K562 (cell line): ENCODE measurements around the gene CCDC172. TPM values are rescaled to one million over a fixed set of nuclear protein-coding genes. Genes with fewer than 3 reads are reported as not detected.

ENCODE experiments used
- ATAC-seq: fragments of 200-7000 bp; cut with Tn5 transposase; 3 replicates; pipeline ENCODE4 v1.9.1; 2020; ENCODE audit warnings: moderate library complexity
- BruUV-seq: library from RNA; stranded (reverse); fragments of 400-500 nt; replicated peaks from 2 replicates; lab custom pipeline; 2021; lab: Mats Ljungman, UMichigan
- CTCF ChIA-PET: fragments of 300-600 bp; formaldehyde crosslinking; extraction: SDS; loops from one replicate; lab custom pipeline; 2021; ENCODE audit warnings: low intra/inter-chr PET ratio; lab: Yijun Ruan, JAX
- POLR2A ChIA-PET: fragments of 300-600, 350-650 bp; sonication (Branson Sonifier 250); formaldehyde crosslinking; extraction: SDS; loops from one replicate; lab custom pipeline; 2021; ENCODE audit warnings: antibody characterized with exemption, inconsistent platforms; lab: Yijun Ruan, JAX
- DNase-seq, 4 experiments: peaks; one replicate each; pipeline versions ENCODE4 v3.0.0 to v3.0.0-alpha.2; 2011 to 2018; ENCODE audit warnings: low spot score in 3 of 4, mixed read lengths in 3 of 4; ENCODE audit errors: extremely low read depth in 1 of 4
- FAIRE-seq: peaks from 2 replicates; lab custom pipeline; 2011; peaks lifted over from hg19 to GRCh38; lab: Jason Lieb, UNC
- H2AFZ ChIP-seq: 2 replicates; pipeline ENCODE4 v1.6.0; 2011; ENCODE audit warnings: low read depth, low read length, control low read depth, inconsistent platforms
- H3K27ac ChIP-seq: fragments of 200-600 bp; 3 replicates; pipeline ENCODE4 v1.8.0; 2011; ENCODE audit warnings: low read depth, mild to moderate bottlenecking, control low read depth, inconsistent platforms, low read length, moderate library complexity, mixed read lengths; ENCODE audit errors: extremely low read depth
- H3K27me3 ChIP-seq, 2 experiments: fragments of 300-600 bp in 1 of 2; 2 replicates in 1 of 2; 3 replicates in 1 of 2; pipeline versions ENCODE4 v1.6.0 to v1.8.0; 2011; ENCODE audit warnings: inconsistent platforms in 2 of 2, low read length in 2 of 2, mild to moderate bottlenecking in 1 of 2, mixed read lengths in 1 of 2, moderate library complexity in 1 of 2; ENCODE audit not compliant: control insufficient read depth in 2 of 2, insufficient read depth in 2 of 2
- H3K36me3 ChIP-seq: fragments of 300-600 bp; 3 replicates; pipeline ENCODE4 v1.8.0; 2011; ENCODE audit warnings: mild to moderate bottlenecking, low read length, inconsistent platforms; ENCODE audit not compliant: control insufficient read depth, insufficient read depth
- H3K4me1 ChIP-seq, 2 experiments: fragments of 200-600 bp in 1 of 2; replicated peaks in 1 of 2; 2 replicates in 1 of 2; 3 replicates in 1 of 2; pipeline versions ENCODE4 v1.5.1 to v1.8.0; 2011; ENCODE audit warnings: inconsistent platforms in 2 of 2, low read length in 2 of 2, mild to moderate bottlenecking in 1 of 2, mixed read lengths in 1 of 2, moderate library complexity in 1 of 2; ENCODE audit not compliant: control insufficient read depth in 2 of 2, insufficient read depth in 2 of 2
- H3K4me2 ChIP-seq: 2 replicates; pipeline ENCODE4 v1.6.1; 2011; ENCODE audit warnings: low read length, control low read depth, inconsistent platforms, mixed read lengths; ENCODE audit not compliant: insufficient read depth
- H3K4me3 ChIP-seq: fragments of 200-600 bp; sonication (generic), shearing (Covaris generic); 2 replicates; pipeline ENCODE4 v1.5.1; 2016; ENCODE audit warnings: control low read depth, inconsistent platforms
- H3K79me2 ChIP-seq: fragments of 200-600 bp; 3 replicates; pipeline ENCODE4 v1.8.0; 2011; ENCODE audit warnings: low read length, inconsistent platforms; ENCODE audit not compliant: control insufficient read depth, insufficient read depth
- H3K9ac ChIP-seq, 2 experiments: 2 replicates each; pipeline versions ENCODE4 v1.6.0 to v1.6.1; 2011; ENCODE audit warnings: low read depth in 2 of 2, low read length in 2 of 2, control low read depth in 1 of 2, inconsistent platforms in 1 of 2, mild to moderate bottlenecking in 1 of 2, mixed read lengths in 1 of 2; ENCODE audit not compliant: insufficient read depth in 1 of 2
- H3K9me1 ChIP-seq: one replicate; pipeline ENCODE4 v1.6.0; 2011; ENCODE audit warnings: inconsistent platforms, mild to moderate bottlenecking, low read length, moderate library complexity; ENCODE audit not compliant: control insufficient read depth, insufficient read depth
- H3K9me3 ChIP-seq: replicated peaks from 2 replicates; pipeline ENCODE4 v1.5.1; 2011; ENCODE audit warnings: low read depth, low read length, inconsistent platforms; ENCODE audit not compliant: control insufficient read depth, insufficient read depth
- H4K20me1 ChIP-seq: replicated peaks from 2 replicates; pipeline ENCODE4 v1.6.1; 2011; ENCODE audit warnings: low read length, inconsistent platforms, mixed read lengths; ENCODE audit not compliant: control insufficient read depth, insufficient read depth
- CCNT2 ChIP-seq: IDR thresholded peaks from 2 replicates; pipeline ENCODE4 v1.6.1; 2011; ENCODE audit warnings: borderline replicate concordance, low read depth, mild to moderate bottlenecking, moderate library complexity, mixed read lengths, low read length; ENCODE audit not compliant: insufficient read length; ENCODE audit errors: extremely low read depth
- CREB1 ChIP-seq, 2 experiments: sonication (generic) in 1 of 2; formaldehyde crosslinking in 1 of 2; IDR thresholded peaks; 2 replicates each; pipeline versions ENCODE4 v1.6.1 to v1.8.0; 2012 to 2022; ENCODE audit warnings: inconsistent platforms in 1 of 2, mild to moderate bottlenecking in 1 of 2, missing genetic modification reagents in 1 of 2, moderate library complexity in 1 of 2
- HDAC6 ChIP-seq: IDR thresholded peaks from 2 replicates; pipeline ENCODE4 v1.6.1; 2012; ENCODE audit warnings: low read depth, mild to moderate bottlenecking, control low read depth, inconsistent platforms, low read length, moderate library complexity
- KLF10 ChIP-seq: fragments of 250-450 bp; sonication (Bioruptor Pico); IDR thresholded peaks from 2 replicates; pipeline ENCODE4 v1.6.1; 2021; ENCODE audit warnings: matching md5 sums
- MAFF ChIP-seq: IDR thresholded peaks from 2 replicates; pipeline ENCODE4 v1.6.1; 2012; ENCODE audit warnings: low read length, improper control_type of control experiment
- NBN ChIP-seq: fragments of 450-650 bp; IDR thresholded peaks from 2 replicates; pipeline ENCODE4 v1.6.1; 2016; ENCODE audit warnings: low read depth, mild to moderate bottlenecking
- NCOA2 ChIP-seq, 2 experiments: fragments of 450-650 bp; IDR thresholded peaks; 2 replicates each; pipeline ENCODE4 v1.6.1; 2018; ENCODE audit warnings: mild to moderate bottlenecking in 2 of 2, moderate library complexity in 1 of 2; ENCODE audit not compliant: partially characterized antibody in 2 of 2
- SOX6 ChIP-seq: fragments of 450-650 bp; IDR thresholded peaks from 2 replicates; pipeline ENCODE4 v1.6.1; 2014; ENCODE audit warnings: mild to moderate bottlenecking
- ZNF143 ChIP-seq: sonication (generic); formaldehyde crosslinking; IDR thresholded peaks from 2 replicates; pipeline ENCODE4 v1.9.0; 2022; ENCODE audit warnings: mild to moderate bottlenecking, missing genetic modification reagents
- ZNF764 ChIP-seq: fragments of 250-450 bp; sonication (Bioruptor Pico); IDR thresholded peaks from 2 replicates; pipeline ENCODE4 v1.4.0; 2020; ENCODE audit warnings: low read depth, mild to moderate bottlenecking, moderate library complexity
- WGBS: fragments of 100-300 bp; shearing (Covaris generic); methylation state at CpG from one replicate; pipeline ENCODE4 v1.1.6; 2016; ENCODE audit warnings: low coverage, mixed read lengths; ENCODE audit not compliant: insufficient coverage; ENCODE audit errors: missing lambda C conversion rate; 5-methylcytosine and 5-hydroxymethylcytosine counted together
- in situ Hi-C: fragments of 300-500 bp; cut with MboI; formaldehyde crosslinking; loops from 4 replicates; pipeline ENCODE4 v1.15.0; 2018; ENCODE audit warnings: inconsistent platforms, mixed read lengths
- intact Hi-C: fragments of 100-400 bp; cut with micrococcal nuclease; formaldehyde crosslinking; loops from 2 replicates; pipeline ENCODE4 v1.14.2; 2022
- polyA plus RNA-seq, 8 experiments: library from polyadenylated mRNA; depleted of rRNA in 4 of 8; stranded (reverse) in 5 of 8; unstranded in 3 of 8; fragments of >200 nt; fragmentation: Nextera tagmentation in 2 of 8; fragmentation: Illumina TruSeq in 1 of 8; extraction: Ambion mirVana in 2 of 8; extraction: Trizol in 1 of 8; gene quantifications; 2 replicates each; pipeline versions ENCODE4 v1.2.1 to v1.2.3, GENCODE V29; 2011 to 2014; ENCODE audit warnings: inconsistent platforms in 1 of 8, missing spikeins in 1 of 8
- total RNA-seq, 7 experiments: library from RNA; depleted of rRNA in 6 of 7; stranded (reverse); fragments of >200 nt in 6 of 7; fragmentation: Illumina TruSeq in 2 of 7; extraction: Trizol in 2 of 7; gene quantifications; 2 replicates each; pipeline versions ENCODE4 v1.2.1 to v1.2.3, GENCODE V29; 2011 to 2021; ENCODE audit warnings: low replicate concordance in 1 of 7
- TF ChIP-seq, protein P1 (sequence below), 2 experiments: fragments of 150-350 bp in 1 of 2; IDR thresholded peaks; 2 replicates each; pipeline ENCODE4 v1.6.1; 2012 to 2016; ENCODE audit warnings: low read depth in 2 of 2, low read length in 2 of 2, mild to moderate bottlenecking in 1 of 2, moderate library complexity in 1 of 2

CCDC172 gene
- total and polyA plus RNA-seq, 9 of the 15 experiments (the other 6 are each of a cell fraction or from before 2014, with no cell fraction given) = not detected

DNA sequence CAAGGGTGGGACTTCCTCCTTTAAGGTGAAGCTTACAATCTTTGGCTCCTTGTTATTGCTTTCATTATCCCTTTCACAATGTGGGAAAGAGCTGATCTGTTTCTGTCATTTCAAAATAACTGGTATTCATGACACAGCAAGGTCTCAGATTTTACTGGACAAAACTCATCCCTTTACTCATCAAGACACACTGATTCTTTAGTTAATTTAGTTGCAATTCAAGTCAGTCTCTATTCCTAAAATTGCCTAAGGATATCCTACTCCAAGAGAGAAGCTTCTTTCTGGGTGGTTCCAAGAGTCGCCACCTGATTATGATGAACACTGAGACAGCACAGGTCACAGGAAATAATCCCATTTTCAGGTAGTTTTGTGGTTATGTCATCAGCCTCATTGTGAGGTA is 97.6 kb downstream of the CCDC172 start:
- H3K4me1 ChIP-seq = no peaks in the 10 kb centered on the region
- BruUV-seq = no TSS peak
- intact Hi-C loops = no loop called here
- no peaks in the 10 kb centered on the region for H3K79me2 ChIP-seq
- no peak for DNase-seq
- ChIA-PET CTCF (no interaction called here), POLR2A (no interaction called here)
- ATAC-seq = no peak
- no peaks in the 10 kb centered on the region for H3K36me3 ChIP-seq
- FAIRE-seq = no peak
- no peak overlapping the region for H3K27ac ChIP-seq
- in situ Hi-C loops = no loop called here
- WGBS = no CpG with 5 or more reads among the region's 1 CpG
- H3K9me1 ChIP-seq = no peaks in the 10 kb centered on the region
- H3K9ac ChIP-seq = no peak overlapping the region
- H3K4me2 ChIP-seq = no peak overlapping the region
- H3K27me3 ChIP-seq = no peaks in the 10 kb centered on the region
- H3K9me3 ChIP-seq = no peaks in the 10 kb centered on the region
- TF ChIP-seq NCOA2 (IDR thresholded peaks at IDR 0.05; ENCODE audit: partially characterized antibody in 2 of 2) (no peak), HDAC6 (no peak), CCNT2 (no peak), ZNF143 (no peak), SOX6 (no peak), NBN (no peak), CREB1 (IDR thresholded peaks at IDR 0.05) (no peak), CREB1 (CRISPR knock-in tag; IDR thresholded peaks at IDR 0.05) (no peak), MAFF (no peak), KLF10 (CRISPR knock-in tag) (no peak), ZNF764 (CRISPR knock-in tag) (no peak)
- TF ChIP-seq, protein P1, sequence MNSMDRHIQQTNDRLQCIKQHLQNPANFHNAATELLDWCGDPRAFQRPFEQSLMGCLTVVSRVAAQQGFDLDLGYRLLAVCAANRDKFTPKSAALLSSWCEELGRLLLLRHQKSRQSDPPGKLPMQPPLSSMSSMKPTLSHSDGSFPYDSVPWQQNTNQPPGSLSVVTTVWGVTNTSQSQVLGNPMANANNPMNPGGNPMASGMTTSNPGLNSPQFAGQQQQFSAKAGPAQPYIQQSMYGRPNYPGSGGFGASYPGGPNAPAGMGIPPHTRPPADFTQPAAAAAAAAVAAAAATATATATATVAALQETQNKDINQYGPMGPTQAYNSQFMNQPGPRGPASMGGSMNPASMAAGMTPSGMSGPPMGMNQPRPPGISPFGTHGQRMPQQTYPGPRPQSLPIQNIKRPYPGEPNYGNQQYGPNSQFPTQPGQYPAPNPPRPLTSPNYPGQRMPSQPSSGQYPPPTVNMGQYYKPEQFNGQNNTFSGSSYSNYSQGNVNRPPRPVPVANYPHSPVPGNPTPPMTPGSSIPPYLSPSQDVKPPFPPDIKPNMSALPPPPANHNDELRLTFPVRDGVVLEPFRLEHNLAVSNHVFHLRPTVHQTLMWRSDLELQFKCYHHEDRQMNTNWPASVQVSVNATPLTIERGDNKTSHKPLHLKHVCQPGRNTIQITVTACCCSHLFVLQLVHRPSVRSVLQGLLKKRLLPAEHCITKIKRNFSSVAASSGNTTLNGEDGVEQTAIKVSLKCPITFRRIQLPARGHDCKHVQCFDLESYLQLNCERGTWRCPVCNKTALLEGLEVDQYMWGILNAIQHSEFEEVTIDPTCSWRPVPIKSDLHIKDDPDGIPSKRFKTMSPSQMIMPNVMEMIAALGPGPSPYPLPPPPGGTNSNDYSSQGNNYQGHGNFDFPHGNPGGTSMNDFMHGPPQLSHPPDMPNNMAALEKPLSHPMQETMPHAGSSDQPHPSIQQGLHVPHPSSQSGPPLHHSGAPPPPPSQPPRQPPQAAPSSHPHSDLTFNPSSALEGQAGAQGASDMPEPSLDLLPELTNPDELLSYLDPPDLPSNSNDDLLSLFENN (IDR thresholded peaks at IDR 0.05; ENCODE audit: low read depth in 2 of 2, low read length in 2 of 2) = no peak
- H3K4me3 ChIP-seq = no peak overlapping the region
- H4K20me1 ChIP-seq = no peaks in the 10 kb centered on the region
- no peak overlapping the region for H2AFZ ChIP-seq
